Endothelial cell of umbilical vein (primary cell): ENCODE data around the gene TYW1. TPM values are rescaled to one million over a fixed set of nuclear protein-coding genes. Genes with fewer than 3 reads are reported as not detected.
"Not testable (repeated sequence)": the region's sequence is repeated elsewhere in the genome, so short reads cannot be mapped to it uniquely, and the experiment has no call there.

Experiments
- BruUV-seq: library from RNA; stranded (reverse); fragments of 400-500 nt; replicated peaks from 2 replicates; lab custom pipeline; 2021; lab: Mats Ljungman, UMichigan
- CTCF ChIA-PET: fragments of 300-600, 350-600 bp; sonication (Branson Sonifier 250); formaldehyde crosslinking; loops from one replicate; lab custom pipeline; 2021; ENCODE audit warnings: antibody characterized with exemption, inconsistent platforms; lab: Charles Lee
- POLR2A ChIA-PET: fragments of 300-600, 350-600 bp; sonication (Branson Sonifier 250); formaldehyde crosslinking; loops from one replicate; lab custom pipeline; 2021; ENCODE audit warnings: antibody characterized with exemption, inconsistent platforms; lab: Charles Lee
- DNase-seq: peaks from one replicate; pipeline ENCODE4 v3.0.0-alpha.2; 2011; ENCODE audit warnings: low read depth, low spot score
- FAIRE-seq: peaks from 2 replicates; lab custom pipeline; 2011; peaks lifted over from hg19 to GRCh38; lab: Jason Lieb, UNC
- H2AFZ ChIP-seq: 2 replicates; pipeline ENCODE4 v1.6.0; 2012; ENCODE audit warnings: low read depth, low read length, control low read depth, inconsistent platforms
- H3K27ac ChIP-seq: 2 replicates; pipeline ENCODE4 v1.5.1; 2011; ENCODE audit warnings: low read depth, mild to moderate bottlenecking, control low read depth, low read length, moderate library complexity; ENCODE audit not compliant: insufficient read depth
- H3K27me3 ChIP-seq, 2 experiments: 2 replicates each; pipeline versions ENCODE4 v1.6.0 to v1.6.1; 2011; ENCODE audit warnings: low read length in 2 of 2, mixed read lengths in 1 of 2; ENCODE audit not compliant: control insufficient read depth in 2 of 2, insufficient read depth in 2 of 2
- H3K36me3 ChIP-seq, 2 experiments: 2 replicates in 1 of 2; 3 replicates in 1 of 2; pipeline ENCODE4 v1.5.1; 2011; ENCODE audit warnings: low read length in 2 of 2, mild to moderate bottlenecking in 1 of 2, moderate library complexity in 1 of 2; ENCODE audit not compliant: control insufficient read depth in 2 of 2, insufficient read depth in 2 of 2; ENCODE audit errors: extremely low read depth in 1 of 2
- H3K4me1 ChIP-seq: 3 replicates; pipeline ENCODE4 v1.5.1; 2011; ENCODE audit warnings: mild to moderate bottlenecking, low read length; ENCODE audit not compliant: control insufficient read depth, insufficient read depth; ENCODE audit errors: extremely low read depth
- H3K4me2 ChIP-seq: 2 replicates; pipeline ENCODE4 v1.6.1; 2011; ENCODE audit warnings: low read length, control low read depth, mixed read lengths; ENCODE audit not compliant: insufficient read depth
- H3K4me3 ChIP-seq, 3 experiments: fragments of 200-600 bp in 1 of 3; sonication (generic), shearing (Covaris generic) in 1 of 3; replicated peaks in 1 of 3; 2 replicates each; pipeline ENCODE4 v1.5.1; 2011 to 2016; ENCODE audit warnings: control low read depth in 3 of 3, low read length in 3 of 3, mild to moderate bottlenecking in 2 of 3, inconsistent platforms in 1 of 3, low read depth in 1 of 3, moderate library complexity in 1 of 3; ENCODE audit not compliant: insufficient read depth in 1 of 3
- H3K79me2 ChIP-seq: 2 replicates; pipeline ENCODE4 v1.6.0; 2012; ENCODE audit warnings: low read length, inconsistent platforms; ENCODE audit not compliant: control insufficient read depth, insufficient read depth
- H3K9ac ChIP-seq: replicated peaks from 2 replicates; pipeline ENCODE3; 2011; ENCODE audit warnings: low read length, control low read depth; ENCODE audit not compliant: insufficient read depth; ENCODE audit errors: extremely low read depth
- H3K9me1 ChIP-seq: replicated peaks from 3 replicates; pipeline ENCODE4 v1.6.0; 2011; ENCODE audit warnings: mild to moderate bottlenecking, low read length; ENCODE audit not compliant: control insufficient read depth, insufficient read depth; ENCODE audit errors: extremely low read depth
- H3K9me3 ChIP-seq: replicated peaks from 2 replicates; pipeline ENCODE4 v1.5.1; 2012; ENCODE audit warnings: low read length, inconsistent platforms; ENCODE audit not compliant: control insufficient read depth, insufficient read depth
- H4K20me1 ChIP-seq: replicated peaks from 2 replicates; pipeline ENCODE3; 2011; ENCODE audit warnings: mild to moderate bottlenecking, low read length; ENCODE audit not compliant: control insufficient read depth, insufficient read depth; ENCODE audit errors: extremely low read depth
- FOS ChIP-seq: IDR thresholded peaks from 2 replicates; pipeline ENCODE4 v1.6.1; 2011; ENCODE audit warnings: mild to moderate bottlenecking, low read length, moderate library complexity, borderline replicate concordance; ENCODE audit not compliant: insufficient read depth
- MAX ChIP-seq: IDR thresholded peaks from 2 replicates; pipeline ENCODE4 v1.6.1; 2011; ENCODE audit not compliant: insufficient read depth, insufficient read length
- MYC ChIP-seq: IDR thresholded peaks from one replicate; pipeline ENCODE4 v1.6.1; 2011; ENCODE audit warnings: mild to moderate bottlenecking, low read depth, low read length
- POLR2A ChIP-seq: IDR thresholded peaks from 2 replicates; pipeline ENCODE4 v1.6.1; 2012; ENCODE audit warnings: low read depth, mild to moderate bottlenecking, control low read depth, low read length
- POLR2AphosphoS5 ChIP-seq: IDR thresholded peaks from 2 replicates; pipeline ENCODE4 v1.6.1; 2012; ENCODE audit warnings: low read depth, mild to moderate bottlenecking, control low read depth, low read length, moderate library complexity; ENCODE audit not compliant: insufficient read depth
- dilution Hi-C: fragments of 300-500 bp; cut with MboI; formaldehyde crosslinking; loops from one replicate; pipeline ENCODE4 v1.15.0; 2019; ENCODE audit warnings: low sequenced_read_pairs; ENCODE audit not compliant: extremely low pct_ligation_motif_present
- intact Hi-C: fragments of 100-400 bp; cut with micrococcal nuclease; formaldehyde crosslinking; loops from one replicate; pipeline ENCODE4 v1.10.0; 2022
- polyA plus RNA-seq, 4 experiments: library from polyadenylated mRNA; depleted of rRNA in 3 of 4; stranded (reverse) in 3 of 4; unstranded in 1 of 4; fragments of >200 nt; gene quantifications; 2 replicates each; pipeline versions ENCODE4 v1.2.1 to v1.2.3, GENCODE V29; 2011 to 2012; ENCODE audit warnings: missing spikeins in 1 of 4
- total RNA-seq: library from RNA; stranded (reverse); gene quantifications from 2 replicates; pipeline ENCODE4 v1.2.3, GENCODE V29; 2021

The TYW1 gene
- total and polyA plus RNA-seq, 2 donors (not counting 3 experiments of a cell fraction or from before 2014, with no cell fraction given) = 7.7 to 15.9 TPM

GRCh38 chr7:67008260-67008659 is 11.6 kb downstream of the TYW1 start:
- Histone ChIP-seq H2AFZ (no peak overlapping the region), H3K9ac (no peak overlapping the region), H3K9me1 (no peaks in the 10 kb centered on the region), H3K4me1 (no peaks in the 10 kb centered on the region), H3K27me3 (no peaks in the 10 kb centered on the region), H3K4me3 (no peak overlapping the region), H3K4me2 (no peak overlapping the region), H4K20me1 (no peaks in the 10 kb centered on the region), H3K27ac (no peak overlapping the region), H3K36me3 (no peaks in the 10 kb centered on the region), H3K9me3 (no peaks in the 10 kb centered on the region), H3K79me2 (no peaks in the 10 kb centered on the region)
- dilution Hi-C loops (no loop called here), intact Hi-C loops (no loop called here)
- no peak for FAIRE-seq
- no TSS peak for BruUV-seq
- no peak for DNase-seq
- POLR2A ChIA-PET = no interaction called here
- CTCF ChIA-PET = interaction anchor here (0.6 kb wide), 1 partner anchor 45 kb away, joined by 3 read pairs; no protein-coding TSS in a partner anchor
- no peak for TF ChIP-seq MYC
- no peak for TF ChIP-seq POLR2AphosphoS5
- TF ChIP-seq MAX = no peak
- TF ChIP-seq FOS = no peak
- TF ChIP-seq POLR2A = no peak

- FAIRE-seq, H3K9me3 ChIP-seq, H3K27ac ChIP-seq, H3K9me1 ChIP-seq, DNase-seq, H3K36me3 ChIP-seq, CTCF ChIA-PET, H3K4me2 ChIP-seq, H2AFZ ChIP-seq, intact Hi-C loops, dilution Hi-C loops, H3K79me2 ChIP-seq, POLR2A ChIA-PET, H3K27me3 ChIP-seq, H3K4me1 ChIP-seq, BruUV-seq, H4K20me1 ChIP-seq, H3K4me3 ChIP-seq, H3K9ac ChIP-seq: not testable (repeated sequence)
Observed at GRCh38 chr7:67009677-67010076, 13.0 kb downstream of the TYW1 start.

- H3K9ac ChIP-seq, H3K36me3 ChIP-seq, POLR2A ChIA-PET, DNase-seq, H3K27ac ChIP-seq, H3K79me2 ChIP-seq, H4K20me1 ChIP-seq, CTCF ChIA-PET, dilution Hi-C loops, FAIRE-seq, H3K9me1 ChIP-seq, H3K4me2 ChIP-seq, H3K4me1 ChIP-seq, H3K27me3 ChIP-seq, H2AFZ ChIP-seq, BruUV-seq, intact Hi-C loops, H3K4me3 ChIP-seq, H3K9me3 ChIP-seq: not testable (repeated sequence)
Observed at GRCh38 chr7:67014076-67014622, 17.5 kb downstream of the TYW1 start.
